SIG-M5 treated with dmso at 0.1 percent for 504 hours (cell line): Measurements from ENCODE around the gene SFI1.

ENCODE experiments used
- DNase-seq: peaks from one replicate; lab custom pipeline; 2025; ENCODE audit not compliant: unreplicated experiment; lab: John Stamatoyannopoulos, UW

Gene SFI1

GRCh38 chr22:31616315-31616980 is 120.1 kb downstream of the SFI1 start:
- DNase-seq, result no peak

GRCh38 chr22:31618057-31618456 is 121.7 kb downstream of the SFI1 start:
- no peak for DNase-seq

- no peak for DNase-seq
Observed at GRCh38 chr22:31618471-31619176, 122.3 kb downstream of the SFI1 start.

GRCh38 chr22:31619611-31620300 is 123.4 kb downstream of the SFI1 start:
- no peak for DNase-seq

GRCh38 chr22:31620756-31621480 is 124.6 kb downstream of the SFI1 start:
- DNase-seq, result no peak

- no peak for DNase-seq
Observed at GRCh38 chr22:31621507-31622124, 125.3 kb downstream of the SFI1 start.

- no peak for DNase-seq
Observed at GRCh38 chr22:31622980-31623379, 126.6 kb downstream of the SFI1 start.

GRCh38 chr22:31623592-31624304 is 127.4 kb downstream of the SFI1 start:
- DNase-seq, result no peak

GRCh38 chr22:31625257-31625640 is 128.9 kb downstream of the SFI1 start:
- DNase-seq, result no peak

GRCh38 chr22:31625661-31626426 is 129.5 kb downstream of the SFI1 start:
- DNase-seq, result no peak

GRCh38 chr22:31626427-31627150 is 130.3 kb downstream of the SFI1 start:
- DNase-seq, result no peak

GRCh38 chr22:31627223-31627731 is 130.9 kb downstream of the SFI1 start:
- no peak for DNase-seq

- DNase-seq, result no peak
Observed at GRCh38 chr22:31628362-31628761, 132.0 kb downstream of the SFI1 start.

GRCh38 chr22:31628969-31629708 is 132.8 kb downstream of the SFI1 start:
- DNase-seq, result no peak

GRCh38 chr22:31629741-31630184 is 133.4 kb downstream of the SFI1 start:
- DNase-seq, result no peak

- peak; percentile 81 for DNase-seq
Observed at GRCh38 chr22:31630331-31631329, 134.3 kb downstream of the SFI1 start.

GRCh38 chr22:31631436-31631835 is 135.1 kb downstream of the SFI1 start:
- DNase-seq, result no peak
